Smooth muscle cell (in vitro differentiated cells): ENCODE data around the gene SAG. TPM values are rescaled to one million over a fixed set of nuclear protein-coding genes. Genes with fewer than 3 reads are reported as not detected.

Source experiments
- DNase-seq: peaks from one replicate; lab custom pipeline; 2025; ENCODE audit not compliant: unreplicated experiment; lab: John Stamatoyannopoulos, UW
- H2AFZ ChIP-seq: fragments of 200-600 bp; sonication (generic); 2 replicates; pipeline ENCODE4 v1.6.0; 2016; ENCODE audit warnings: antibody characterized with exemption, low read depth, mild to moderate bottlenecking
- H3F3A ChIP-seq: fragments of 200-600 bp; sonication (generic); 2 replicates; pipeline ENCODE4 v1.6.0; 2017; ENCODE audit warnings: antibody characterized with exemption, low read depth
- H3K27ac ChIP-seq: fragments of 200-600 bp; sonication (generic); 2 replicates; pipeline ENCODE4 v1.5.1; 2016; ENCODE audit warnings: low read depth, mild to moderate bottlenecking
- H3K27me3 ChIP-seq: fragments of 200-600 bp; sonication (generic); 2 replicates; pipeline ENCODE4 v1.6.1; 2016; ENCODE audit warnings: low read depth, mild to moderate bottlenecking
- H3K36me3 ChIP-seq: fragments of 200-600 bp; sonication (generic); 2 replicates; pipeline ENCODE4 v1.5.1; 2016; ENCODE audit warnings: low read depth
- H3K4me1 ChIP-seq: fragments of 200-600 bp; sonication (generic); 2 replicates; pipeline ENCODE4 v1.5.1; 2016; ENCODE audit warnings: low read depth
- H3K4me2 ChIP-seq: fragments of 200-600 bp; sonication (generic); 2 replicates; pipeline ENCODE4 v1.6.0; 2016; ENCODE audit warnings: mild to moderate bottlenecking
- H3K4me3 ChIP-seq: fragments of 200-600 bp; sonication (generic); 2 replicates; pipeline ENCODE4 v1.5.1; 2016; ENCODE audit warnings: mild to moderate bottlenecking
- H3K79me2 ChIP-seq: fragments of 200-600 bp; sonication (generic); 2 replicates; pipeline ENCODE4 v1.6.0; 2016; ENCODE audit warnings: low read depth, mild to moderate bottlenecking
- H3K9ac ChIP-seq: fragments of 200-600 bp; sonication (generic); 2 replicates; pipeline ENCODE4 v1.6.0; 2016; ENCODE audit warnings: low read depth
- H3K9me3 ChIP-seq: fragments of 200-600 bp; sonication (generic); replicated peaks from 2 replicates; pipeline ENCODE4 v1.5.1; 2016; ENCODE audit warnings: low read depth
- H4K20me1 ChIP-seq: fragments of 200-600 bp; sonication (generic); 2 replicates; pipeline ENCODE4 v1.6.0; 2016; ENCODE audit warnings: low read depth
- CTCF ChIP-seq: fragments of 200-600 bp; sonication (generic); IDR thresholded peaks from 2 replicates; pipeline ENCODE4 v1.5.1; 2017; ENCODE audit warnings: borderline replicate concordance, mild to moderate bottlenecking, antibody characterized with exemption; ENCODE audit not compliant: insufficient read depth, poor library complexity, severe bottlenecking
- WGBS: methylation state at CpG from one replicate; pipeline ENCODE4 v1.1.7; 2016; ENCODE audit warnings: low lambda C conversion rate; 5-methylcytosine and 5-hydroxymethylcytosine counted together
- polyA plus RNA-seq: library from polyadenylated mRNA; unstranded; fragments of >200 nt; fragmentation: Nextera tagmentation; extraction: Ambion mirVana; gene quantifications from 2 replicates; pipeline ENCODE4 v1.2.1, GENCODE V29; 2016
- total RNA-seq: library from RNA; depleted of rRNA; stranded (reverse); fragments of >200 nt; gene quantifications from 2 replicates; pipeline ENCODE4 v1.2.3, GENCODE V29; 2014

The SAG gene
- total and polyA plus RNA-seq, 2 experiments from 2014 or later = not detected

- no peak for TF ChIP-seq CTCF
- WGBS = 89% methylated on average over 11 of the region's 11 CpGs
Measured at GRCh38 chr2:233311241-233311926, 3.8 kb downstream of the SAG start.

GRCh38 chr2:233312874-233313273 lies 5.3 kb downstream of the SAG start:
- TF ChIP-seq CTCF = no peak
- H3K36me3 ChIP-seq = no peaks in the 10 kb centered on the region
- no peak overlapping the region for H3K9ac ChIP-seq
- H3K4me3 ChIP-seq = no peak overlapping the region
- H4K20me1 ChIP-seq = no peaks in the 10 kb centered on the region
- H3K27ac ChIP-seq = no peak overlapping the region
- WGBS = 87% methylated on average over 8 of the region's 8 CpGs
- no peaks in the 10 kb centered on the region for H3K79me2 ChIP-seq
- no peak for DNase-seq
- no peaks in the 10 kb centered on the region for H3K9me3 ChIP-seq
- no peaks in the 10 kb centered on the region for H3K27me3 ChIP-seq
- H3F3A ChIP-seq = no peaks in the 10 kb centered on the region
- no peak overlapping the region for H2AFZ ChIP-seq
- no peak overlapping the region for H3K4me2 ChIP-seq
- H3K4me1 ChIP-seq = no peaks in the 10 kb centered on the region

More at GRCh38 chr2:233311241-233311926, 3.8 kb downstream of the SAG start:
- H3K4me1 ChIP-seq = no peaks in the 10 kb centered on the region
- H3K9me3 ChIP-seq = no peaks in the 10 kb centered on the region
- no peak for DNase-seq
- H3K79me2 ChIP-seq = no peaks in the 10 kb centered on the region
- no peak overlapping the region for H3K9ac ChIP-seq
- no peaks in the 10 kb centered on the region for H4K20me1 ChIP-seq
- no peak overlapping the region for H3K4me2 ChIP-seq
- H3K4me3 ChIP-seq = no peak overlapping the region
- H3K27ac ChIP-seq = no peak overlapping the region
- no peak overlapping the region for H2AFZ ChIP-seq
- no peaks in the 10 kb centered on the region for H3K27me3 ChIP-seq
- H3K36me3 ChIP-seq = no peaks in the 10 kb centered on the region
- no peaks in the 10 kb centered on the region for H3F3A ChIP-seq

- Histone ChIP-seq H3F3A (no peaks in the 10 kb centered on the region), H3K79me2 (no peaks in the 10 kb centered on the region), H3K4me2 (no peak overlapping the region), H3K27ac (no peak overlapping the region), H3K9ac (no peak overlapping the region), H2AFZ (no peak overlapping the region), H3K9me3 (no peaks in the 10 kb centered on the region), H4K20me1 (no peaks in the 10 kb centered on the region), H3K4me1 (no peaks in the 10 kb centered on the region), H3K36me3 (no peaks in the 10 kb centered on the region), H3K4me3 (no peak overlapping the region), H3K27me3 (no peaks in the 10 kb centered on the region)
- 96% methylated on average over 20 of the region's 20 CpGs for WGBS
- TF ChIP-seq CTCF = no peak
- no peak for DNase-seq
Measured at GRCh38 chr2:233314180-233314925, 6.7 kb downstream of the SAG start.
